Epithelial cell of esophagus (primary cell): Measurements from ENCODE around the gene CHRM4.

Experiments
- DNase-seq: peaks from one replicate; pipeline ENCODE4 v3.0.0; 2010; ENCODE audit warnings: low read depth
- H3K4me3 ChIP-seq: 2 replicates; pipeline ENCODE4 v1.5.1; 2011; ENCODE audit warnings: mild to moderate bottlenecking, low read length, control low read depth
- CTCF ChIP-seq: IDR thresholded peaks from 2 replicates; pipeline ENCODE4 v1.5.1; 2011; ENCODE audit warnings: low read depth, mild to moderate bottlenecking, low read length, control low read depth, inconsistent platforms; ENCODE audit not compliant: insufficient read depth; ENCODE audit errors: missing control alignments

CHRM4 gene

GRCh38 chr11:46392421-46393230 lies 1.1 kb upstream of the CHRM4 start:
- DNase-seq, result peak; percentile 81
- no peak for TF ChIP-seq CTCF
- peak overlapping the region; percentile 16 for H3K4me3 ChIP-seq

- no peak overlapping the region for H3K4me3 ChIP-seq
- TF ChIP-seq CTCF, result no peak
- DNase-seq, result no peak
Observed at GRCh38 chr11:46391186-46391577, 394 bp downstream of the CHRM4 start.

GRCh38 chr11:46390331-46391171 lies 1.0 kb downstream of the CHRM4 start:
- no peak for TF ChIP-seq CTCF
- H3K4me3 ChIP-seq, result no peak overlapping the region
- DNase-seq, result no peak

GRCh38 chr11:46389450-46390330 lies 1.9 kb downstream of the CHRM4 start:
- H3K4me3 ChIP-seq, result peak overlapping the region; percentile 37
- peak; percentile 68 for TF ChIP-seq CTCF
- DNase-seq, result peak; percentile 72

GRCh38 chr11:46388619-46389449 lies 2.7 kb downstream of the CHRM4 start:
- DNase-seq, result no peak
- H3K4me3 ChIP-seq, result no peak overlapping the region
- TF ChIP-seq CTCF, result no peak
